Prostate gland (tissue), 2 donors: ENCODE measurements around the gene RHOU. TPM values are rescaled to one million over a fixed set of nuclear protein-coding genes. Genes with fewer than 3 reads are reported as not detected.

Source experiments
- DNase-seq: peaks from one replicate; pipeline ENCODE4 v3.0.0-alpha.2; 2019; ENCODE audit warnings: low spot score
- H3K27ac ChIP-seq, 2 donors: fragments of 200-600 bp; sonication (generic); 2 replicates each; pipeline ENCODE4 v1.5.1; 2017 to 2019
- H3K27me3 ChIP-seq: fragments of 200-600 bp; sonication (generic); replicated peaks from 2 replicates; pipeline ENCODE4 v1.5.1; 2019; ENCODE audit not compliant: insufficient read depth
- H3K36me3 ChIP-seq, 2 donors: fragments of 200-600 bp; sonication (generic); 1 replicate in 1 of 2; 2 replicates in 1 of 2; pipeline versions ENCODE4 v1.5.1 to v1.8.1; 2017 to 2019
- H3K4me1 ChIP-seq: fragments of 200-600 bp; sonication (generic); replicated peaks from 2 replicates; pipeline ENCODE4 v1.5.1; 2019
- H3K4me3 ChIP-seq, 2 donors: fragments of 200-600 bp; sonication (generic); 2 replicates each; pipeline ENCODE4 v1.5.1; 2017 to 2019
- H3K9me3 ChIP-seq: fragments of 200-600 bp; sonication (generic); 2 replicates; pipeline ENCODE4 v1.5.1; 2017
- CTCF ChIP-seq, 4 experiments: fragments of 200-600 bp in 2 of 4; fragments of 450-650 bp in 2 of 4; sonication (generic) in 2 of 4; IDR thresholded peaks; 1 replicate in 3 of 4; 2 replicates in 1 of 4; pipeline ENCODE4 v1.5.1; 2016 to 2019; ENCODE audit warnings: antibody characterized with exemption in 4 of 4, mild to moderate bottlenecking in 2 of 4, moderate library complexity in 2 of 4
- POLR2A ChIP-seq: fragments of 450-650 bp; IDR thresholded peaks from one replicate; pipeline ENCODE4 v1.6.1; 2016; ENCODE audit warnings: antibody characterized with exemption, mild to moderate bottlenecking
- POLR2AphosphoS5 ChIP-seq: sonication (generic); formaldehyde crosslinking; IDR thresholded peaks from one replicate; pipeline ENCODE4 v1.6.1; 2017; ENCODE audit warnings: antibody characterized with exemption
- WGBS: methylation state at CpG from one replicate; pipeline ENCODE4 v1.1.5; 2018; 5-methylcytosine and 5-hydroxymethylcytosine counted together
- intact Hi-C: fragments of 100-400 bp; cut with DNase I; formaldehyde crosslinking; loops from one replicate; pipeline ENCODE4 v1.14.2; 2022
- total RNA-seq, 2 donors: library from RNA; depleted of rRNA; stranded (reverse); fragments of >200 nt; gene quantifications; one replicate each; pipeline ENCODE4 v1.1.0, GENCODE V29; 2016

Gene RHOU
- total RNA-seq, 2 donors from 2014 or later = 39.6 to 75.9 TPM

GRCh38 chr1:228793032-228793431 is 57.8 kb downstream of the RHOU start:
- intact Hi-C loops = no loop called here
- no peaks in the 10 kb centered on the region for H3K27me3 ChIP-seq
- WGBS = 98% methylated on average over 2 of the region's 2 CpGs

GRCh38 chr1:228794173-228794572 is 58.9 kb downstream of the RHOU start:
- Histone ChIP-seq H3K27ac (no peak overlapping the region), H3K36me3 (no peaks in the 10 kb centered on the region), H3K9me3 (no peaks in the 10 kb centered on the region), H3K4me1 (no peaks in the 10 kb centered on the region), H3K27me3 (no peaks in the 10 kb centered on the region), H3K4me3 (no peak overlapping the region)
- DNase-seq = no peak
- intact Hi-C loops = no loop called here
- WGBS = 48% methylated on average over 1 of the region's 1 CpG
- no peak for TF ChIP-seq POLR2A
- TF ChIP-seq CTCF (IDR thresholded peaks at IDR 0.05) = no peak
- no peak for TF ChIP-seq POLR2AphosphoS5

More at GRCh38 chr1:228793032-228793431, 57.8 kb downstream of the RHOU start:
- Histone ChIP-seq H3K4me1 (no peaks in the 10 kb centered on the region), H3K27ac (no peak overlapping the region), H3K36me3 (no peaks in the 10 kb centered on the region), H3K9me3 (no peaks in the 10 kb centered on the region), H3K4me3 (no peak overlapping the region)
- DNase-seq = no peak
- no peak for TF ChIP-seq POLR2AphosphoS5
- TF ChIP-seq CTCF (IDR thresholded peaks at IDR 0.05) = no peak

GRCh38 chr1:228794810-228795209 is 59.5 kb downstream of the RHOU start:
- intact Hi-C loops = no loop called here
- no peak for DNase-seq
- H3K4me1 ChIP-seq = no peaks in the 10 kb centered on the region
- TF ChIP-seq POLR2AphosphoS5 (no peak), POLR2A (no peak), CTCF (IDR thresholded peaks at IDR 0.05) (no peak)
- H3K36me3 ChIP-seq = no peaks in the 10 kb centered on the region
- no peak overlapping the region for H3K27ac ChIP-seq
- no peaks in the 10 kb centered on the region for H3K9me3 ChIP-seq
- no peak overlapping the region for H3K4me3 ChIP-seq
- no peaks in the 10 kb centered on the region for H3K27me3 ChIP-seq
- 94% methylated on average over 5 of the region's 5 CpGs for WGBS

- TF ChIP-seq CTCF (IDR thresholded peaks at IDR 0.05) = no peak
- TF ChIP-seq POLR2AphosphoS5 = no peak
- TF ChIP-seq POLR2A = no peak
- H3K27ac ChIP-seq = no peak overlapping the region
- no peaks in the 10 kb centered on the region for H3K4me1 ChIP-seq
- no peak overlapping the region for H3K4me3 ChIP-seq
- no peaks in the 10 kb centered on the region for H3K9me3 ChIP-seq
- no peak for DNase-seq
- H3K36me3 ChIP-seq = no peaks in the 10 kb centered on the region
- no peaks in the 10 kb centered on the region for H3K27me3 ChIP-seq
- intact Hi-C loops = no loop called here
- WGBS = 67% methylated on average over 4 of the region's 4 CpGs
Observed at GRCh38 chr1:228795596-228795995, 60.3 kb downstream of the RHOU start.

Other genes with a start within 250 kb of the RHOU start
- 100 to 1,000 TPM in 1 of 2 donors, 10 to 100 TPM in 1; 83.7 to 130 TPM for gene RNF187, start 248.1 kb upstream of the RHOU start, total RNA-seq